NOMO-1 (cell line): ENCODE data around the gene ZNF407.
A peak's percentile ranks its signal among the peaks of the same experiment; 100 is the strongest.

Experiments used
- DNase-seq, 2 experiments: peaks; one replicate each; lab custom pipeline; 2025; ENCODE audit not compliant: unreplicated experiment in 2 of 2; lab: John Stamatoyannopoulos, UW

Gene ZNF407

GRCh38 chr18:74784752-74785151 lies 187.1 kb downstream of the ZNF407 start:
- DNase-seq: no peak

- no peak for DNase-seq
These were observed 188.0 kb downstream of the ZNF407 start for GRCh38 chr18:74785632-74786031.

- no peak for DNase-seq
These were observed 191.0 kb downstream of the ZNF407 start for GRCh38 chr18:74788657-74789056.

GRCh38 chr18:74789078-74789477 lies 191.4 kb downstream of the ZNF407 start:
- no peak for DNase-seq

GRCh38 chr18:74790451-74790850 lies 192.8 kb downstream of the ZNF407 start:
- no peak for DNase-seq

- no peak for DNase-seq
These were observed 194.0 kb downstream of the ZNF407 start for GRCh38 chr18:74791501-74792194.

- DNase-seq: no peak
These were observed 196.1 kb downstream of the ZNF407 start for GRCh38 chr18:74793746-74794145.

- DNase-seq: no peak
These were observed 198.1 kb downstream of the ZNF407 start for GRCh38 chr18:74795751-74796150.

GRCh38 chr18:74796211-74796610 lies 198.5 kb downstream of the ZNF407 start:
- DNase-seq: no peak

GRCh38 chr18:74796841-74797576 lies 199.3 kb downstream of the ZNF407 start:
- no peak for DNase-seq

- DNase-seq: no peak
These were observed 200.0 kb downstream of the ZNF407 start for GRCh38 chr18:74797577-74798151.

GRCh38 chr18:74799542-74799941 lies 201.9 kb downstream of the ZNF407 start:
- DNase-seq: no peak

GRCh38 chr18:74800098-74800497 lies 202.4 kb downstream of the ZNF407 start:
- DNase-seq: no peak

- DNase-seq: no peak
These were observed 205.4 kb downstream of the ZNF407 start for GRCh38 chr18:74803117-74803516.

GRCh38 chr18:74803769-74804168 lies 206.1 kb downstream of the ZNF407 start:
- DNase-seq: no peak

GRCh38 chr18:74804677-74805076 lies 207.0 kb downstream of the ZNF407 start:
- no peak for DNase-seq

GRCh38 chr18:74806073-74806472 lies 208.4 kb downstream of the ZNF407 start:
- DNase-seq: no peak

GRCh38 chr18:74806700-74807416 lies 209.2 kb downstream of the ZNF407 start:
- peak; percentile 53 to 79 for DNase-seq

- DNase-seq: no peak
These were observed 219.9 kb downstream of the ZNF407 start for GRCh38 chr18:74817576-74817975.

- DNase-seq: no peak
These were observed 221.0 kb downstream of the ZNF407 start for GRCh38 chr18:74818516-74819175.
